IMR-90 (cell line): ENCODE measurements around the gene MND1. TPM values are rescaled to one million over a fixed set of nuclear protein-coding genes. Genes with fewer than 3 reads are reported as not detected.

Experiments used
- ATAC-seq: fragments of 200-7000 bp; cut with Tn5 transposase; 2 replicates; pipeline ENCODE4 v1.9.1; 2020; ENCODE audit warnings: low read depth, mild to moderate bottlenecking, moderate library complexity
- BruUV-seq: library from RNA; stranded (reverse); fragments of 400-500 nt; replicated peaks from 2 replicates; lab custom pipeline; 2021; lab: Mats Ljungman, UMichigan
- CTCF ChIA-PET: fragments of 300-600 bp; formaldehyde crosslinking; extraction: SDS; loops from one replicate; lab custom pipeline; 2021; ENCODE audit warnings: antibody characterized with exemption; lab: Yijun Ruan, JAX
- POLR2A ChIA-PET: fragments of 300-600 bp; sonication (Branson Sonifier 250); formaldehyde crosslinking; loops from one replicate; lab custom pipeline; 2022; ENCODE audit warnings: antibody characterized with exemption; ENCODE audit not compliant: unreplicated experiment; lab: Charles Lee
- DNase-seq: peaks from one replicate; pipeline ENCODE4 v3.0.0; 2013
- H2AFZ ChIP-seq: replicated peaks from 2 replicates; pipeline ENCODE3; 2013; ENCODE audit warnings: low read length, mild to moderate bottlenecking; ENCODE audit not compliant: poor library complexity
- H2AK5ac ChIP-seq: 2 replicates; pipeline ENCODE4 v1.6.1; 2013; ENCODE audit warnings: low read depth, low read length, inconsistent platforms
- H2AK9ac ChIP-seq: replicated peaks from 2 replicates; pipeline ENCODE3; 2013; ENCODE audit warnings: mild to moderate bottlenecking, low read depth, low read length, moderate library complexity; ENCODE audit not compliant: poor library complexity
- H2BK120ac ChIP-seq: 2 replicates; pipeline ENCODE4 v1.6.1; 2013; ENCODE audit warnings: low read depth, low read length, inconsistent platforms
- H2BK15ac ChIP-seq: 3 replicates; pipeline ENCODE4 v1.6.1; 2013; ENCODE audit warnings: low read depth, low read length, inconsistent platforms
- H2BK20ac ChIP-seq: 2 replicates; pipeline ENCODE4 v1.6.1; 2013; ENCODE audit warnings: low read depth, mild to moderate bottlenecking, inconsistent platforms, low read length, moderate library complexity
- H2BK5ac ChIP-seq: 2 replicates; pipeline ENCODE4 v1.6.1; 2013; ENCODE audit warnings: mild to moderate bottlenecking, low read depth, low read length, inconsistent platforms; ENCODE audit not compliant: poor library complexity, severe bottlenecking
- H3K14ac ChIP-seq: replicated peaks from 2 replicates; pipeline ENCODE4 v1.6.1; 2013; ENCODE audit warnings: low read depth, low read length, inconsistent platforms
- H3K18ac ChIP-seq: 2 replicates; pipeline ENCODE4 v1.6.1; 2013; ENCODE audit warnings: low read depth, low read length, control low read depth
- H3K23ac ChIP-seq: 2 replicates; pipeline ENCODE4 v1.6.1; 2013; ENCODE audit warnings: low read depth, low read length, inconsistent platforms
- H3K27ac ChIP-seq: 2 replicates; pipeline ENCODE4 v1.5.1; 2013; ENCODE audit warnings: mild to moderate bottlenecking, control low read depth, low read length; ENCODE audit not compliant: insufficient read depth
- H3K27me3 ChIP-seq: 2 replicates; pipeline ENCODE4 v1.6.1; 2013; ENCODE audit warnings: low read length; ENCODE audit not compliant: control insufficient read depth, insufficient read depth
- H3K36me3 ChIP-seq: 2 replicates; pipeline ENCODE4 v1.6.1; 2013; ENCODE audit warnings: low read length, mixed read lengths; ENCODE audit not compliant: control insufficient read depth, insufficient read depth
- H3K4ac ChIP-seq: 2 replicates; pipeline ENCODE4 v1.6.1; 2013; ENCODE audit warnings: low read depth, low read length, inconsistent platforms
- H3K4me1 ChIP-seq: 2 replicates; pipeline ENCODE4 v1.6.1; 2013; ENCODE audit warnings: low read length, mixed read lengths; ENCODE audit not compliant: control insufficient read depth, insufficient read depth
- H3K4me2 ChIP-seq: 2 replicates; pipeline ENCODE4 v1.6.1; 2013; ENCODE audit warnings: low read depth, mild to moderate bottlenecking, control low read depth, low read length, moderate library complexity
- H3K4me3 ChIP-seq: 2 replicates; pipeline ENCODE4 v1.5.1; 2013; ENCODE audit warnings: low read depth, mild to moderate bottlenecking, control low read depth, low read length, moderate library complexity; ENCODE audit not compliant: insufficient read depth
- H3K56ac ChIP-seq: 2 replicates; pipeline ENCODE4 v1.6.1; 2013; ENCODE audit warnings: low read length, inconsistent platforms; ENCODE audit not compliant: insufficient read depth; ENCODE audit errors: extremely low read depth
- H3K79me1 ChIP-seq, 2 experiments: 2 replicates each; pipeline ENCODE4 v1.6.1; 2013; ENCODE audit warnings: low read length in 2 of 2, inconsistent platforms in 1 of 2, low read depth in 1 of 2
- H3K9ac ChIP-seq: 2 replicates; pipeline ENCODE4 v1.6.1; 2013; ENCODE audit warnings: low read depth, low read length, control low read depth
- H3K9me1 ChIP-seq: 2 replicates; pipeline ENCODE4 v1.6.1; 2013; ENCODE audit warnings: low read length, inconsistent platforms; ENCODE audit not compliant: insufficient read depth
- H3K9me3 ChIP-seq: 2 replicates; pipeline ENCODE4 v1.6.1; 2013; ENCODE audit warnings: low read length; ENCODE audit not compliant: control insufficient read depth, insufficient read depth
- H4K20me1 ChIP-seq: 2 replicates; pipeline ENCODE4 v1.6.1; 2013; ENCODE audit warnings: low read length, inconsistent platforms; ENCODE audit not compliant: insufficient read depth
- H4K5ac ChIP-seq: 2 replicates; pipeline ENCODE4 v1.6.1; 2013; ENCODE audit warnings: mild to moderate bottlenecking, low read depth, low read length, control low read depth
- H4K8ac ChIP-seq, 2 experiments: 2 replicates each; pipeline ENCODE4 v1.6.1; 2013; ENCODE audit warnings: low read depth in 2 of 2, low read length in 2 of 2, control low read depth in 1 of 2, inconsistent platforms in 1 of 2
- H4K91ac ChIP-seq: 2 replicates; pipeline ENCODE4 v1.6.1; 2013; ENCODE audit warnings: low read depth, low read length, inconsistent platforms; ENCODE audit not compliant: insufficient read depth
- BHLHE40 ChIP-seq: fragments of 150-350 bp; IDR thresholded peaks from 2 replicates; pipeline ENCODE4 v1.6.1; 2016; ENCODE audit warnings: mild to moderate bottlenecking, low read depth, low read length
- CEBPB ChIP-seq: IDR thresholded peaks from 2 replicates; pipeline ENCODE4 v1.6.1; 2012; ENCODE audit warnings: low read depth, low read length, improper control_type of control experiment
- CHD1 ChIP-seq: IDR thresholded peaks from 2 replicates; pipeline ENCODE4 v1.6.1; 2012; ENCODE audit warnings: low read depth, low read length, improper control_type of control experiment
- FOS ChIP-seq: fragments of 150-350 bp; IDR thresholded peaks from 2 replicates; pipeline ENCODE4 v1.6.1; 2016; ENCODE audit warnings: low read depth, low read length
- MAFK ChIP-seq: IDR thresholded peaks from 2 replicates; pipeline ENCODE4 v1.6.1; 2012; ENCODE audit warnings: low read depth, low read length, improper control_type of control experiment
- MAZ ChIP-seq: IDR thresholded peaks from 2 replicates; pipeline ENCODE4 v1.6.1; 2012; ENCODE audit warnings: low read depth, mild to moderate bottlenecking, low read length, improper control_type of control experiment, moderate library complexity, borderline replicate concordance
- MXI1 ChIP-seq: IDR thresholded peaks from 2 replicates; pipeline ENCODE4 v1.6.1; 2012; ENCODE audit warnings: low read depth, mild to moderate bottlenecking, low read length, moderate library complexity, borderline replicate concordance
- NFE2L2 ChIP-seq: fragments of 150-350 bp; IDR thresholded peaks from 2 replicates; pipeline ENCODE4 v1.6.1; 2016; ENCODE audit warnings: low read depth, mild to moderate bottlenecking, low read length
- POLR2A ChIP-seq: IDR thresholded peaks from 2 replicates; pipeline ENCODE4 v1.6.1; 2012; ENCODE audit warnings: mild to moderate bottlenecking, low read depth, low read length
- RAD21 ChIP-seq: IDR thresholded peaks from 2 replicates; pipeline ENCODE4 v1.6.1; 2012; ENCODE audit warnings: low read length, improper control_type of control experiment
- RCOR1 ChIP-seq: IDR thresholded peaks from 2 replicates; pipeline ENCODE4 v1.6.1; 2012; ENCODE audit warnings: mild to moderate bottlenecking, low read length, improper control_type of control experiment; ENCODE audit not compliant: insufficient replicate concordance
- RFX5 ChIP-seq: IDR thresholded peaks from 2 replicates; pipeline ENCODE4 v1.8.0; 2012; ENCODE audit warnings: low read depth, mild to moderate bottlenecking, low read length, moderate library complexity
- SMC3 ChIP-seq: fragments of 150-350 bp; IDR thresholded peaks from 2 replicates; pipeline ENCODE4 v1.6.1; 2016; ENCODE audit warnings: low read depth, mild to moderate bottlenecking, antibody characterized with exemption, low read length, moderate library complexity
- WGBS, 2 experiments: methylation state at CpG; one replicate each; pipeline versions ENCODE4 v1.1.5 to v1.1.7; 2013; ENCODE audit warnings: missing lambda C conversion rate in 2 of 2; ENCODE audit not compliant: insufficient read length in 1 of 2; ENCODE audit errors: extremely low coverage in 2 of 2; 5-methylcytosine and 5-hydroxymethylcytosine counted together
- dilution Hi-C: fragments of 300-500 bp; cut with HindIII; formaldehyde crosslinking; loops from one replicate; pipeline ENCODE4 v1.14.3; 2018; ENCODE audit warnings: low sequenced_read_pairs; ENCODE audit not compliant: unreplicated experiment
- in situ Hi-C: fragments of 300-500 bp; cut with MboI; formaldehyde crosslinking; loops from 3 replicates; pipeline ENCODE4 v1.14.3; 2019; ENCODE audit warnings: low sequenced_read_pairs, inconsistent platforms, mixed read lengths
- intact Hi-C: fragments of 100-400 bp; cut with micrococcal nuclease; formaldehyde crosslinking; loops from 2 replicates; pipeline ENCODE4 v1.10.0; 2022
- polyA plus RNA-seq, 3 experiments: library from polyadenylated mRNA; depleted of rRNA; stranded (reverse); fragments of >200 nt; gene quantifications; 2 replicates each; pipeline ENCODE4 v1.2.3, GENCODE V29; 2012; ENCODE audit warnings: low replicate concordance in 1 of 3
- total RNA-seq: library from RNA; depleted of rRNA; stranded (reverse); fragments of >200 nt; gene quantifications from 2 replicates; pipeline ENCODE4 v1.2.3, GENCODE V29; 2012
- TF ChIP-seq, protein P1 (sequence below): conservative IDR thresholded peaks from 2 replicates; pipeline ENCODE4 v1.5.1; 2012; ENCODE audit warnings: mild to moderate bottlenecking, low read depth, low read length, improper control_type of control experiment
- TF ChIP-seq, protein P2 (sequence below): fragments of 150-350 bp; IDR thresholded peaks from 2 replicates; pipeline ENCODE4 v1.6.1; 2016; ENCODE audit warnings: low read depth, mild to moderate bottlenecking, low read length, moderate library complexity, borderline replicate concordance
- TF ChIP-seq, protein P3 (sequence below): fragments of 150-350 bp; IDR thresholded peaks from 2 replicates; pipeline ENCODE4 v1.6.1; 2017; ENCODE audit warnings: mild to moderate bottlenecking, antibody characterized with exemption, low read length, low read depth

Gene MND1
- total and polyA plus RNA-seq, 2 of the 4 experiments (the other 2 are of a cell fraction) = 0.36 to 3.5 TPM

DNA sequence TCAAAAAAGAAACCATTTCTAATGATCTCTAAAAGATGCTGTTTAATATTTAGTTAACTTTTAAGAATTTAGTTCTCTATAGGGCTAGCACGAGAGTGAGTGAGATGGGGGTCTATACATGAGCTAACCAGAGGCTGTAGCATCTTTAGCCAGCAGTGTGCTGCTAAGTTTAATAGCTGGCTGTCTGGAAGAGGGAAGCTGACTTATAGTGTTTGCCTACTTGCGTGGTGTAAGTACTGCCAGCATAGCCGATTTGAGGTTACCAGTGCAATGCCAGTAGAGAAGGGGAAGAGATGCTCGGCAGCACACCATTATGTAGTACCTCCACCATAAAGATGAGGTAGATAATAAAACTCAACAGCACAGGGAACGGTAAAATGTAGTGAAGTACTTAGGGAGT, 74.5 kb downstream of the MND1 start:
- Histone ChIP-seq H3K14ac (no peak overlapping the region), H3K4me3 (no peak overlapping the region), H3K27ac (no peak overlapping the region), H3K4me2 (no peak overlapping the region), H2BK15ac (no peak overlapping the region), H3K27me3 (no peaks in the 10 kb centered on the region), H3K4ac (0 out of 2 replicates have a peak overlapping the region, but pooled peaks have one; percentile 10), H3K36me3 (no peaks in the 10 kb centered on the region), H3K23ac (no peak overlapping the region), H4K91ac (0 out of 2 replicates have a peak overlapping the region, but pooled peaks have one; percentile 7), H2AK5ac (no peak overlapping the region), H3K9me3 (no peaks in the 10 kb centered on the region), H3K56ac (no peak overlapping the region), H3K79me1 (no peaks in the 10 kb centered on the region), H3K9me1 (no peaks in the 10 kb centered on the region), H4K5ac (no peak overlapping the region), H2AK9ac (peak overlapping the region; percentile 29), H2BK20ac (no peak overlapping the region), H4K20me1 (no peaks in the 10 kb centered on the region), H2BK5ac (no peak overlapping the region), H2BK120ac (no peak overlapping the region), H3K18ac (no peak overlapping the region), H4K8ac (peak overlapping the region in 1 of 2 experiments; percentile 58; a peak in 2 of 4 replicates), H3K9ac (no peak overlapping the region), H3K4me1 (no peaks in the 10 kb centered on the region; the same call in 1 of the 2 replicates), H2AFZ (peak overlapping the region; percentile 17)
- no TSS peak for BruUV-seq
- no CpG with 5 or more reads among the region's 5 CpGs for WGBS, 2 experiments
- in situ Hi-C loops = no loop called here
- DNase-seq = no peak
- no peak for ATAC-seq
- CTCF ChIA-PET = interaction anchor here (0.7 kb wide), 1 partner anchor 75 kb away, joined by 3 read pairs; no protein-coding TSS in a partner anchor
- dilution Hi-C loops = no loop called here
- intact Hi-C loops = no loop called here
- POLR2A ChIA-PET = no interaction called here
- no peak for TF ChIP-seq FOS
- no peak for TF ChIP-seq RFX5
- TF ChIP-seq, protein P1, sequence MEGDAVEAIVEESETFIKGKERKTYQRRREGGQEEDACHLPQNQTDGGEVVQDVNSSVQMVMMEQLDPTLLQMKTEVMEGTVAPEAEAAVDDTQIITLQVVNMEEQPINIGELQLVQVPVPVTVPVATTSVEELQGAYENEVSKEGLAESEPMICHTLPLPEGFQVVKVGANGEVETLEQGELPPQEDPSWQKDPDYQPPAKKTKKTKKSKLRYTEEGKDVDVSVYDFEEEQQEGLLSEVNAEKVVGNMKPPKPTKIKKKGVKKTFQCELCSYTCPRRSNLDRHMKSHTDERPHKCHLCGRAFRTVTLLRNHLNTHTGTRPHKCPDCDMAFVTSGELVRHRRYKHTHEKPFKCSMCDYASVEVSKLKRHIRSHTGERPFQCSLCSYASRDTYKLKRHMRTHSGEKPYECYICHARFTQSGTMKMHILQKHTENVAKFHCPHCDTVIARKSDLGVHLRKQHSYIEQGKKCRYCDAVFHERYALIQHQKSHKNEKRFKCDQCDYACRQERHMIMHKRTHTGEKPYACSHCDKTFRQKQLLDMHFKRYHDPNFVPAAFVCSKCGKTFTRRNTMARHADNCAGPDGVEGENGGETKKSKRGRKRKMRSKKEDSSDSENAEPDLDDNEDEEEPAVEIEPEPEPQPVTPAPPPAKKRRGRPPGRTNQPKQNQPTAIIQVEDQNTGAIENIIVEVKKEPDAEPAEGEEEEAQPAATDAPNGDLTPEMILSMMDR = no peak
- TF ChIP-seq MAFK = no peak
- TF ChIP-seq NFE2L2 = no peak
- TF ChIP-seq, protein P2, sequence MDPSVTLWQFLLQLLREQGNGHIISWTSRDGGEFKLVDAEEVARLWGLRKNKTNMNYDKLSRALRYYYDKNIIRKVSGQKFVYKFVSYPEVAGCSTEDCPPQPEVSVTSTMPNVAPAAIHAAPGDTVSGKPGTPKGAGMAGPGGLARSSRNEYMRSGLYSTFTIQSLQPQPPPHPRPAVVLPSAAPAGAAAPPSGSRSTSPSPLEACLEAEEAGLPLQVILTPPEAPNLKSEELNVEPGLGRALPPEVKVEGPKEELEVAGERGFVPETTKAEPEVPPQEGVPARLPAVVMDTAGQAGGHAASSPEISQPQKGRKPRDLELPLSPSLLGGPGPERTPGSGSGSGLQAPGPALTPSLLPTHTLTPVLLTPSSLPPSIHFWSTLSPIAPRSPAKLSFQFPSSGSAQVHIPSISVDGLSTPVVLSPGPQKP = no peak
- TF ChIP-seq, protein P3, sequence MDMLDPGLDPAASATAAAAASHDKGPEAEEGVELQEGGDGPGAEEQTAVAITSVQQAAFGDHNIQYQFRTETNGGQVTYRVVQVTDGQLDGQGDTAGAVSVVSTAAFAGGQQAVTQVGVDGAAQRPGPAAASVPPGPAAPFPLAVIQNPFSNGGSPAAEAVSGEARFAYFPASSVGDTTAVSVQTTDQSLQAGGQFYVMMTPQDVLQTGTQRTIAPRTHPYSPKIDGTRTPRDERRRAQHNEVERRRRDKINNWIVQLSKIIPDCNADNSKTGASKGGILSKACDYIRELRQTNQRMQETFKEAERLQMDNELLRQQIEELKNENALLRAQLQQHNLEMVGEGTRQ = no peak
- TF ChIP-seq BHLHE40 = no peak
- no peak for TF ChIP-seq MAZ
- no peak for TF ChIP-seq CHD1
- no peak for TF ChIP-seq RAD21
- no peak for TF ChIP-seq SMC3
- no peak for TF ChIP-seq CEBPB
- no peak for TF ChIP-seq MXI1
- no peak for TF ChIP-seq POLR2A
- TF ChIP-seq RCOR1 = no peak
